Measurements from ENCODE around the gene KRTAP2-4. TPM values are rescaled to one million over a fixed set of nuclear protein-coding genes. Genes with fewer than 3 reads are reported as not detected.
"Not testable (repeated sequence)": the region's sequence is repeated elsewhere in the genome, so short reads cannot be mapped to it uniquely, and the experiment has no call there.

The KRTAP2-4 gene
- total RNA-seq, 1 donor, result not detected

GRCh38 chr17:41073676-41074075 is 8.0 kb upstream of the KRTAP2-4 start:
- DNase-seq (ENCODE audit: low read depth in 2 of 3, low spot score in 2 of 3), result no peak

DNA sequence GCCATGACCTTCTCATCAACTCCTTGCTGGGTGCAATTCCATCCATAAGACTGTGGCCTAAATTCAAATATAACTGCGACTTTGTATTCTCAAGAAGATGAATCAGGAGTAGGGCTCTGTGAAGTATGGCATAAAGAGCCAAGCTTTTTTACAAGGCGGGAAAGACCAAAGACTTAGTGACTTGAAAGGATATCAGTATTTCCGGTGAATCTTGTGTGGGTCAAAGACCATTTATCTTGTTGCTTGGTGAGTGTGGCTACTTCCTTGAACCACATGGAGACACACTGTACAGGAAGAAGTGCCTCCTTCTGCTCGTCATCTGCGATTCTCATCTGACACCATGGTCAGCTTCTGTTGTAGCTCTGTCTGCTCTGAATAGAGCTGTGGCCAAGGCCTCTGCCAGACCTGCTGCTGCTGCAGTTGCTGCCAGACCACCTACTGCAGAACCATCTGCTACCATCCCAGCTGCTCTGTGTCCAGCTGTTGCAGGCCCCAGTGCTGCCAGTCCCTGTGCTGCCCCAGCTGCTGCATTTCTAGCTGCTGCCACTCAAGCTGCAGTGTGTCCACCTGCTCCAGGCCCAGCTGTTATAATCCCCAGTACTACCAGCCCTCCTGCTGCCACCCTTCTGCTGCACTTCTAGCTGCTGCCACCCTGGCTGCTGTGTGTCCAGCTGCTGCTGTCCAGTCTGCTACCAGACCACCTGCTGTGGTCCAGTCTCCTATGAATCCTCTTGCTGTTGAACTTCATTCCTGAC is 6.1 kb upstream of the KRTAP2-4 start:
- DNase-seq (ENCODE audit: low read depth in 2 of 3, low spot score in 2 of 3), result no peak

- no peak for DNase-seq (ENCODE audit: low read depth in 2 of 3, low spot score in 2 of 3)
Observed at GRCh38 chr17:41069031-41069430, 3.4 kb upstream of the KRTAP2-4 start.

GRCh38 chr17:41067281-41067680 is 1.6 kb upstream of the KRTAP2-4 start:
- no peak for DNase-seq (ENCODE audit: low read depth in 2 of 3, low spot score in 2 of 3)

GRCh38 chr17:41065016-41065689 is 526 bp downstream of the KRTAP2-4 start:
- DNase-seq (ENCODE audit: low read depth in 2 of 3, low spot score in 2 of 3), result not testable (repeated sequence)

DNA sequence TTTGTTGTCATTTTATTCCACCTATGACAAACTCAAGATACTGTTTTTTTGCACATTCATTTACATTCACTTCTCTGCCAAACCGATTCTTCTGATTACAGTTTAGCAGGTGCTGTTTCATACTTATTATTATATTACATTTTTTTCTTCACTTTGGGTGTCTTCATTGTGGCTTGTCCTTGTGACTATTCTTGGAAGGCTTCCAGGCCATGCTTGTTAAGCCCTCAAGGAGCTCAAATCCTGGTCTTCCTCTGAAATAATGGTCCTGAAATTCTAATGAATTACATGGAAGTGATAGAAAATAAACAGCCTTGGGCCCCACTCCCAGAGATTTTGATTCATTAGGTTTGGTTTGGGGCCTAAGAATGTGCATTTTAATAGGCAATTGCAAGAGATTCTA is 1.4 kb downstream of the KRTAP2-4 start:
- no peak for DNase-seq (ENCODE audit: low read depth in 2 of 3, low spot score in 2 of 3)

DNA sequence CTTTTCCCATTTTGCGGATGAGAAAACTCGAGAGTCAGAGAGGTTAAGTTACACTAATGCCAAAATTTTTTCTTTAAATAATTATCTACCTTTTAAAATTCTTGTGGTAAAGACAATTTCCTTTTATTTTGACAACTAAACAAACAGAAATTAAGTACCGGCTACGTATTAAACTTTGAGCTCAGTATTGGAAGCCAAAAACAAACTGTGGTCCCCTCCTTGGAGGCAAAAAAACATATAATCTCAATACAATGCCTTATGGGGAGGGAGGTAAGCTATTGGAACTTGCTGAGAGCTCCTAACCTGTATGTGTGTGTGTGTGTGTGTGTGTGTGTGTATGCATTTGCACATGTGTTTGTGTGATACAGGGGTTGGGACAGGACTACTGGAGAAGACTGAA is 2.2 kb downstream of the KRTAP2-4 start:
- no peak for DNase-seq (ENCODE audit: low read depth in 2 of 3, low spot score in 2 of 3)

DNA sequence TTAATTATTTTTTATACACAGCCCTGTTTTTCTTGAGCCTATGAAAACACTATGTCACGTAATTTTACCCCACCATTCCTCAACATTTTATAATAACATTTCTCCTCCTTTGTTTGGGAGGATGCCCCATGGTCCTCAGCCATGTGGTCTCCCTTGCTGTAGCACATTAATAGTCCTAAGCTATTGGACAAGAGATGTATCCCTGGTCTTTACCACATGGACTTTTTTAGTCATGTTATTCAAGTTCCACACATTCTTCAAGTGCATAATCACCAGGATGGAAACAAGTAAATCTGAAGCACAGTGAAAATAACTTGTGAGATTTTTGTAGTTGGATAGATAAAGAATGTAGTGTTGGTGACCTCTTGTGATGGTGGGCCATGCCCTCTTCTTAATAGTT is 3.7 kb downstream of the KRTAP2-4 start:
- no peak for DNase-seq (ENCODE audit: low read depth in 2 of 3, low spot score in 2 of 3)

DNA sequence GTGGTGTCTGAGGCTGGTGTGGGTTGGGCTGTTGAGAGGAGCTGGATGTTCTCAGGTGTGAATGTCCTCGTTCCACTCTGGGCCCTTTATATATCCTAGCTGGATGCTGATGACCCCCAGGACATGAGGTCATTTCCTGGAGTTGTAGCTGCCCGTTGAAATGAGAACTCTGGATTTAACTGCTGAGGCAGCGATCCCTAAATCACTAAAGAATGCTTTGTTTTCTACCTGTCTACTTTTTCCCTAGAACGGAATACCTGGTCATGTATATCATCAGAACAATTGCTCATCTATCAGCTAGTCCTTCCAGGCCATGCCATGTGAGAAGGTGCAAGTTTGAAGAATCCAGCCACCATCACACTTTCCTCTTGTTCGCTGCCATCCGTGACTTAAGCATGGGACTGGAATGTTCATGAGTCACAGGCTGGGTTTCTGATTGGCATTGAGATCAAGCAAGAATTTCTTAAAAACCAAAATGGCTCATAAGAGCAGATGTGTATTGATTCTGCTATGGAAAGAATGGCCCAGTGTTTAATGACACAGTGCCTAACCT is 5.6 kb downstream of the KRTAP2-4 start, which contains the start of gene KRTAP2-3:
Gene KRTAP2-3, minus strand, starts transcription at position 63 of the 553 bp plus-strand sequence. CDS start 64 bp downstream, outside the sequence.
- no peak for DNase-seq (ENCODE audit: low read depth in 2 of 3, low spot score in 2 of 3)

GRCh38 chr17:41059276-41060051 is 6.2 kb downstream of the KRTAP2-4 start:
- DNase-seq (ENCODE audit: low read depth in 2 of 3, low spot score in 2 of 3), result not testable (repeated sequence)

DNA sequence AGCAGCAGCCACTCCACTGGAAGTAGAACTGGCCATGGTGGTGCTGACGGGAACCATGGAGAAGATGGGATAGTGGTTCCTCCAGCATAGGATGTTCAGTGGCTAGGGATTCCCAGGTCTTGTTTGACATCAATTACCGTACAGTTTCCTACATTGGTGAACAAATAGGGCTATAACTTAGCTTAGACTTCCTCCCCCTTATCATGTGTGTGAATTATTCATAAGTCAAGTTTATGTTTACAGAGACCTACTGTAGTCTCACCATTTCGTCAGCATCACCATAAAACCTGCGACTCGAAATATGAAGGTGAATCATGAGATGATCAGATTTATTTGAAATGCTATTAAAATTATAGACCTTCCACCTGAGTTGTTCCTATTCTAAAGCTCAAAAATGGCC is 6.9 kb downstream of the KRTAP2-4 start:
- DNase-seq (ENCODE audit: low read depth in 2 of 3, low spot score in 2 of 3), result no peak

DNA sequence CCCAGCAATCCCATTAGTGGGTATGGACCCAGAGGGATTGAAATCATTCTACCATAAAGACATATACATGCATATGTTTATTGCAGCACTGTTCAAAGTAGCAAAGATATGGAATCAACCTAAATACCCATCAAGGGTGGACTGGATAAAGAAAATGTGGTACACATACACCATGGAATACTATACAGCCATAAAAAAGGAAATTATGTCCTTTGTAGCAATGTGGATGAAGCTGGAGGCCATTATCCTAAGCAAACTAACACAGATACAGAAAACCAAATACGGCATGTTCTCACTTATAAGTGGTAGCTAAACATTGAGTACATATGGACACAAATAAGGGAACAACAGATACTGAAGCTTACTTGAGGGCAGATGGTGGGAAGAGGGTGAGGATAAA is 8.1 kb downstream of the KRTAP2-4 start:
- no peak for DNase-seq (ENCODE audit: low read depth in 2 of 3, low spot score in 2 of 3)

- not testable (repeated sequence) for DNase-seq (ENCODE audit: low read depth in 2 of 3, low spot score in 2 of 3)
Observed at GRCh38 chr17:41055130-41055529, 10.5 kb downstream of the KRTAP2-4 start, which contains the start of gene KRTAP2-2. Gene KRTAP2-2, minus strand, starts transcription at chr17:41055230. Its CDS starts 19 bp downstream, at chr17:41055211.

DNA sequence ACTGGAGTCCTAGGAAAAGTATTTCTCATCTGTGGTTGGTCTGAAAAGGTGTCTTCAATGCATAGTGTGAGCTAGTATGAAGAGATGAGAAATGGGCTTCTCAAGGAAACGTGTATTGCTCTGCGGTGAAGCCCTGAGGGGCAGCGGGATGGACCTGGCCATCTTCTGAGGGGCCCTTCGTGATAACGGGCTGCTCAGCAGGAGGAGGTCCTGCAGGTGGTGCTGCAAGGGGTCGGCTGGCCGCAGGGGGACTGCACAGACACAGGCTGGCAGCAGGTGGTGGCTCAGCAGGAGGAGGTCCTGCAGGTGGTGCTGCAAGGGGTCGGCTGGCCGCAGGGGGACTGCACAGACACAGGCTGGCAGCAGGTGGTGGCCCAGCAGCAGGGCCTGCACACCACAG is 11.1 kb downstream of the KRTAP2-4 start:
- DNase-seq (ENCODE audit: low read depth in 2 of 3, low spot score in 2 of 3), result not testable (repeated sequence)

GRCh38 chr17:41054025-41054424 is 11.7 kb downstream of the KRTAP2-4 start:
- no peak for DNase-seq (ENCODE audit: low read depth in 2 of 3, low spot score in 2 of 3)

- no peak for DNase-seq (ENCODE audit: low read depth in 2 of 3, low spot score in 2 of 3)
Observed at GRCh38 chr17:41052566-41052965, 13.1 kb downstream of the KRTAP2-4 start.

GRCh38 chr17:41049110-41049509 is 16.6 kb downstream of the KRTAP2-4 start:
- no peak for DNase-seq (ENCODE audit: low read depth in 2 of 3, low spot score in 2 of 3)

- no peak for DNase-seq (ENCODE audit: low read depth in 2 of 3, low spot score in 2 of 3)
Observed at GRCh38 chr17:41048441-41048840, 17.2 kb downstream of the KRTAP2-4 start.

- DNase-seq (ENCODE audit: low read depth in 2 of 3, low spot score in 2 of 3), result not testable (repeated sequence)
Observed at GRCh38 chr17:41046735-41047465, 18.8 kb downstream of the KRTAP2-4 start, which contains the start of gene KRTAP2-1. Gene KRTAP2-1, minus strand, starts transcription at chr17:41047316. Its CDS starts 49 bp downstream, at chr17:41047267.

DNA sequence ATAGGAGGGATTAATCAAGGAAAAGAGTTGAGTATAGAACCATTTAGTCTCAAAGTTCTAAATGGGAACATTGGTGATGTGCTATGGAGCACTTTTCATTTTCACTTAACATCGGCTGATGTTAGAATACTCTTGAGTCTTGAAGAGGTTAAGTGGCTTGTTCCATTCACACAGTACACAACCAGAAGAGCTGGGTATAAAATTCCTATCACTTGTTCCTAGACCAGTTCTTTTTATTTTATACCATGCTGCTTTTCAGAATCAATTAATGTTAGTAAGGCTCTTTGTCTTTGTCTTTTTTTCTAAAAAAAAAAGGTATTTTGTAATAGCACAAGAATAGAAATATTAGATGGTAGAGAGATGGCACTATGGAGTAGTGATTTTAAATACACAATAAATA is 22.7 kb downstream of the KRTAP2-4 start:
- DNase-seq (ENCODE audit: low read depth in 2 of 3, low spot score in 2 of 3), result no peak
